Measurements from ENCODE around the gene NTN1.

Gene NTN1

DNA sequence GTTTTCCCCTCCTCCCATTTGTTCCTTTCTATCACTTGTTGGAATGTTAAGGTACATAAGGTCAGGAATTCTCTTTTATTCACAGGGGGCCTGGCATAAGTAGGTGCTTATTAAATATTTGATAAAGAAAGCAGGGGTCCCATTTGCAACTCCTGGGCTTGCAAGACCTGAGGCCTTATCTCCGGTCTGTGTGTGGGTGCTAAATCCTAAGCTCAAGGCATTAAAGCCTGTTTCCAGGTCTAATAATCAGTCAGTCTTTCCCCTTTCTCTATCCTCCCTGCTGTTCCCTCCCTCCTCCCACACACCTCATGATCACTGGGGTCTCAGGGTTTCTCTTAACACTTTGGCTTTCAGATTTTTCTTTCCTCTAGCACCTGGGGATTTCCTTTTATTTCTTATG, 17.1 kb downstream of the NTN1 start:
- DNase-seq = no peak

DNA sequence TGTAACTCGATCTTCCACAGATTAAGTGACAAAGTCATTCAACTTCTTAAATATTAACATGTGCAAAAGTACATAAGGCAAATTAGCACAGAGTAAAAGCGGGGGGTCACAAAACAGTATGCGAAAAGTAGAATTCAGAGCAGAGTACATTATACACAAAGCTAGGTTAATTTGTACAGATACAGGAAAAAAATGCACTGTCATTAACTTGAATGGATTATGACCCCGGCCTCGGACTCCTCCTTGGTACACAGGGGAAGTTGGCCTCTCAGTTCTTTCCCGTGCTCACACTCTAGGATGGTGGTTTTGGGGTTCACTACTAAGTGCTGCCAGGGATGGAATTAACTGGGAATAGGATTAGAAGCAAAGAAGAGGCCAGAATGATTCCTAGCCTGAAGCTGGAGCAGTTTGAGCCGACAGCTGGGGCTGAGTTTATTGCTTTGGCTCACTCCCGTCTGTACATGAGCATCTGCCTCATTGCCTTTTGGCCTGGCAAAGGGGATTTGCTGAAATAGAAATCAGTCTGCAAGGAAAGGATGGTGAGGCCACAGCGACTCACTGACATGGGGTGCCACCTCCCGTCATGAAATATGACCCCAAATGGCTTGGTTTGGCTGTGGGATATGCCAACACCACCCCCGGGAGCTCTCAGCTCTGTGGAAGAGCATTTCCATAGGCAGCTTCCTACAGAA, 23.6 kb downstream of the NTN1 start:
- DNase-seq = no peak

DNA sequence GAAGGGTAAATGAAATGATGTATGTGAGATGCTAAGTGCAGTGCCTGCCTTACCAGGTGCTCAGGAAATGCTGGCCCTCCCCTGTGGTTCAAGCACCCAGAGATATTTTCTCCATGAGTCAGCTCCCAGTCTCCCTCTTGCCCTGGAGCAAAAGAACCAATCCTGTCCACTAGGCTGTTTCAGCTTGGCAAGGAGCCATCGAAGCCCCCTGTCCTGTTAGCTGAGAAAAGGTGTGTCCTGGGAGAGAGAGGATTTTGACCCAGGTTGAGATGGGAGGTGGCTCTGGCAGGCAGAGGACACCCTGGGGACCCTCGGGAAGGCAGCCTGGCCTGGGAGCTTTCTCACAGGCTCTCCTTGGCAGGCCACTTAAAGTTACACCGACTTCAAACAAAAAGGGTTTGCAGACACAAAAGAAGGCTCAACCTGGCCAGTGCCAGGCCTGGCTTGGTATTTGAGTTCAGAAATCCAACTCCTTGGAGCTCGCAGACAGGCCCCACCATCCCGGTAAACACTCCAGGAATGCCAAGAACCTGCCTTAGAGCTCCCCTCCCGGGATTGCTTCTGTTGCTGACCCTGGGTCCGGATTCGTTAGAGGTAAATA, 29.6 kb downstream of the NTN1 start:
- no peak for DNase-seq

DNA sequence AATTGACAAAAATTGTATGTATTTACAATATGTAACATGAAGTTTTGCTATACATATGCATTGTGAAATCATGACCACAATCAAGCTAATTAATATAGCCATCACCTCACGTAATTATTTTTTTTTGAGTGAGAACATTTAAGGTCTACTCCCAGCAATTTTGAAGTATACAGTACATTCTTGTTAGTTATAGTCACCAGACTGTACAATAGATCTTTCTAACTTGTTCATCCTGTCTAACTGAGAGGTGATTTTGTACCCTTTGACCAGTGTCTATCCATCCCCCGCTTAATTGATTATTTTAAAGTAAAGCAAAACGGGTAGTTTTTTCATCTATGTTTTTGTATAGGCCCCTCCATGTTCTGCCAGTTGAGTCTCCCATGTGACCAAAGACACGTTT, 30.3 kb downstream of the NTN1 start:
- DNase-seq = no peak

DNA sequence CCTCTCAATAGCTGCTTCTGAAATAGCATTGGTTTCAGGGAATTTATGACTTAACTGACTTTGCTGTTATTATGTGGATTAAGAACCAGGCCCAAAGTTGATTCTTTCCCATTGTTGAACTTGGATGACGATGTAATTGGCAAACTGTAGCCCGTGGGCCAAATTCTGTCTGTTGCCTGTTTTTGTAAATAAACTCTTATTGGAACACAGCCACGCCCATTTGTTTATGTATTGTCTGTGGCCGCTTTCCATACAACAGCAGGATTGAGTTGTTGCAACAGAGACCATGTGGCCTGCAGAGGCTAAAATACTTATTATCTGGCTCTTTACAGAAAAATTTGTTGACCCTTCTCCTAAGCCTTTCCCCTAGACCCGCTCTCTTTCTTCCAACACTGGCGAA, 31.6 kb downstream of the NTN1 start:
- no peak for DNase-seq

DNA sequence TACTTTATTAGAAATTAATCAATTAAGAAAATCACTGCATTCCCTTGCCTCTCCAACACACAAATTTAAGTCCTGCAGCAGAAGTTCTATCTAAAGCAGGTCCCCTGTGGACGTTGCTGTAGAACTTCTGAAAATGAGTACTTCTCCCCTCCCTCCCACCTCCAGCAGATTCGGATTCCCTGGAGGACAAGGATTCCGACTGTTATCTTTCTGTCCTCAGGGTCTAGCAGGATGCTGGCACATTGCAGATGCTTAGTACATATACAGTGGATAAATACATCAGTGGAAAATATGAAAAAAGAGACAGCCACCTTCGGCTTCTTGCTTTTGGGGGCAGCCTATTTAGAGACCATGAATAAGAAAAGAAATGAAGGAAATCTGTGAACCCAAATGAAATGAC, 32.1 kb downstream of the NTN1 start:
- DNase-seq = no peak

DNA sequence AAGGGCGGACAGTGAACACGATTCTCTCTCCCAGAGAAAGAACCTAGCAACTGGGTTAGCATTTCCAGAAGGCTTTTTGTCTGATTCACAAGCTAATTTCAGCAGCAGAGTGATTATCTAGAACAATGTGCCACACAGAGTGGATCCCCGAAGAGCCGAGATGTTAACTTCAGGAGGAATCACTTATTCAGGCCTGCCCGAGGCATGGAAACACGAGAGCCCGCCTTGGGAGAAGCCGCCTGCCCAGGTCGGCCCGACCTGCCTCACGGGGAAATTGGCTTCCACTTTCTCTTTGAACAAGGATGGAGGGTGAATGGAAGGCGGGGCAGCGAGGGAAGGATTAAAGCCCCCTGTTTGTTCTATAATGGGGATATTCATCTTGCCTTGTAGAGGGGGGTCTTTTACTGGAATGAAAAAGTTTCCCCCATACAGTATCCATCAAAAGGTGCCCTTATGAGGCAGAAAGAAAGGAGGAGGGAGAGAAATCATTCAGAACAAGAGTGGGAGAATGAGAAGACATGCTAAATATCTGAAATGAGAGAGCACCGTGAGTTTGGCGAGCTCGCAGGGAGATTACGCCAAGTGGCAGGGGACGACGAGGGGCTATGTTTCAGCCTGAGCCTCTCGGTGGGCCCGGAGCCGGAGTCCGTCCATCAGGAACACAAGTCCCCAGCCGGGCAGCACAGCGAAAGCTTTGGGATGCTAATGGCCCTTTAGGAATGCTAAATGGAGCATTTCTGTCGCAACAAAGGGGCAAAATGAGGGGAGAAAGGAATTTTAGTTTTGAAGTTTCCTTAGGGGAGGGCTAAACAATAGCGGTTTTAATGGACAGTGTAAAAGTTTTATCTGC, 33.0 kb downstream of the NTN1 start:
- DNase-seq = no peak

DNA sequence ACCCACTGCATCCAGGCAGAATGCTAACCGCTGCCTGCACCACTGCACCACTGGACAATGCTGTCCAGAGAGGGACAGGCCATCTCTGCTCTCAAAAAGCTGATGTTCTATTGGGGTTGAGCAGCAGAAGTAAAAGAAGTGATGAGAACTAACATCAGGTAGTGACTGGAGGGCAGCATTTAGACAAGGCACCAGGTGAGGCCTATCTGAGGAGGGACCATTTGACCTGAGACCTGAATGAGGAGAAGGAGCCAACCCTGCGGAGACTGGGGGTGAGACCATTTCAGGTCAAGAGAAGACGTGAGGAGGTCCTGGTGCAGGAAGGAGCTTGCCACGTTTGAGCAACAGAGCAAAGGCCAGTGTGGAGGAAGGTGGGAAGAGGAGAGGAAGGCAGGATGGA, 34.0 kb downstream of the NTN1 start:
- DNase-seq = no peak

DNA sequence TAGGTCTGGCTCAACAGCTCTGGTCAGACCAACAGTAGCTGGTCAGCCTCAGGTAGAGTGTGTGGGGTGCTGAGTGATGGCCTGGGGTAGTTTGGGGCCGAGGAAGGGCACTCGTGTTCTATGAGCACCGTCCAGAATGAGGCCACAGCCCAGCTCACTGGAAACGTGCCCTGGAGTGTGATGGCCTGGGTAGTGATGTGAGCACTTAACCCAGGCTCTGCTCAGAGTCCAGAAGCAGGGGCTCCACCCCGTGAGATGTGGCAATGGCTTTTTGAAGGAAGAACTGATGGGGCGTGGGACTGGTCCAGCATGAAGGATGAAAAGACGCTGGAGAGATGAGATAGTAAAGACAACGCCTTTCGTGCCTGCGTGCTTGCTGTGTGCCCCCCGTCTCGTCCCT, 35.3 kb downstream of the NTN1 start:
- no peak for DNase-seq

DNA sequence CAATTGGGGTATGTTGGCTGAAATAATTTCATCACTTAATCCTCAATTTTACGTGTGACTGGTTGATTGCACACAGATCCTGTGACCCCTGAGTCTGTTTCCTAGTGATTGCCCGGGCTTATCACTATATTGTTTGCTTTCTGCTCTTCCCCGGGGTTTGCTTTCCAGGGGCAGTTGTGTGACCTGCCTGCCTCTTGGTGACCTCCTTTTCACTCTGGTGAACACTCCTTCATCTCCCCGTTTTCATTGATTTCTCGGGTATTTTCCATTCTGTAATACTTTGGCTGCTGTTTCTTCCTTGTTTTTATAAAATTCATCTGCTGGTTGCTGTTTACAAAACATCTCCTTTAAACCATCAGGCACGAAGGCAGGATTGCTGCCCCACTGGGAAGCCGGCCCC, 36.0 kb downstream of the NTN1 start:
- no peak for DNase-seq

DNA sequence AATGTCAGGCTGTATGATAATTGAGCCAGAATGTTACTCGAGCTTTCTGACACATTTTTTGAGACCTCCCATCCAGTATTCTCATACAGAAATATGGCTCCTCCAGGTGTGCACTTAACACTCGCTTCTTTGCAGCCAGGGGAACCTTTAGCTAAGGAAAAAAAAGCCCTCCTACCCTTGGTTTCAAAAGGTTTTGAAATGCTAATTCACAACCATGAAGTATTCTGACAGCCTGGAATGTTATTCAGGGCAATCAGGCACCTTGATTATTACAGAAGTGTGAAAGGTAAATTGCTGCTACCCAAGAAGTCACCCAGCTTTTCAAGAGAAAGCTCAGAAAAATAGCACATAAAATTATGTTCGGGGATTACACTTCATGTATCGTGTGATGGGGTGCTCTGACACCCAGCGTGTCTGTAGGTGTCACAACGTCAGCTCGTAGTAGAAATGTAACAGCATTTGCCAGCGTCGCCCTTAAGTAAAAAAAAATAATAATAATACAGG, 41.1 kb downstream of the NTN1 start:
- no peak for DNase-seq

DNA sequence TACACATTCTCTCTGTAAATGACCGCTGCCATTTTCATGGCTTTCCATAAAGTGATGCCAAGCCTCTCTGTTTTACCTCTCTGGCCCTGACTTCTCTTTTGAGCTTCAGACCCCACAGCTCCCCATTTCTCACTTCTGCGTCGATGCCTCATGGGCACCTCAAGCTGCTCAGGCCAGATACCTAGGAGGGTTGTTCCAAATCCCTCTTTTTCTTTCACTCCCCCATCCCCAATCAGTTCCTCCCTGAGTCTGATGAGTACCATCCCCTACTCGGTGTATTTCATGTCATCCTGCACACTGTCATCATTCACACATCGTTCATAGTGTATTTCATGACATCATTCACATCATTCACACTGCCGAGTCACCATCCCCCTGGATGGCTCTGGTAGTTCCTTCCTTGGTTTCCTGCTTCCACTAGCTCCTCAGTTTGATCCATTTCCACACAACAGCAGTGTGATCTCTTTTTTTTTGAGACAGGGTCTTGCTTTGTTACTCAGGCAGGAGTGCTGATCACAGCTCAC, 43.1 kb downstream of the NTN1 start:
- DNase-seq = no peak

DNA sequence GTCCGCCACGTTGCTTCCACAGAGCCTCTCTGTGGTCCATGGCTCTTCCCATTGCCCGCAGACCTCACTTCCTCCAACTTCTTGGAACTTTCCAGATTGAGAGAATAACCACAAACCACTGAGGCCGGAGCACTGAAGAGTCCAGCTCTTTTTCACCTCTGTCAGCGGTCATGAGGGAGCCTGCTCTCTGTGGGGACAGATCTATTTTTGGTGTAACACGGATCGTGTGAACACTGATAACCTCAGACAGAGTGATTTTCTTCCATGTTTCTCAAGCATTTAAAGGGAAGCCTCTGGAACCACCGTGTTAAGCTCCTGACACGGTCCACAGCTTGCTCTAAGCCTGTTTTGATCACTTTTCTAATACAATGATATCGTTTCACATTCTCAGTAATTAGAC, 49.7 kb downstream of the NTN1 start:
- no peak for DNase-seq

DNA sequence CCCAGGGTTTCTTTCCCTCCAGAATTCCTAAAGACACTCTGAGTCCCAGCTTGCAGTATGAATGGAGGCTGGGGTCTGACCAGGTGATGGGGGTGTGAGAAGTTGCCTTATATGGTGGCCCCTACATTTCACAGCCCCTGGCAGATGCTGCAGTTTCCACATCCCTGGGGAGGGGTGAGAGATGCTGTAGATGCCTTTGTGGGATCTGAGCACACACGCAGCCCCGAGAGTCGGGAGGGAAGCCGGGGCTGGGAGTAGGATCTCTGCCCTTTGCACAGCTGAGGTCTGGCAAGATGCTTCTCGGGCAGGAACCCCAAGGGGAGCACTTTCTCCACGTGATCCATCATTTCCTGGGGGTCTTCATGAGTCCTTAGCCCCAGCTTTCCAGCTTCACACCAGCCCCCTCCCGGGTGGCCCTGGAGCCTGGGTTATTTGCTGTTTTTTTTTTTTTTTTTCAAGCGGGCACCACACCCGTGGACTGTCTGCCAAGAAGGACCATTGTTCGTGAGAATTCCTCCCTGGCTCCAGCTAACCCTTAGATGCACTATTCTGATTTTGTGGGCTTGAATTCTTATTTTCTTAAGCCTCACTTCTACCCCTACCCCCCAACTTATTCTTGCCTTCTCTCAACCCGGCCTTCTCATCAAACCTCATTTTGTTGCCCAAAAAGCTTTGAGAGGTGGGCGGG, 50.6 kb downstream of the NTN1 start:
- no peak for DNase-seq

DNA sequence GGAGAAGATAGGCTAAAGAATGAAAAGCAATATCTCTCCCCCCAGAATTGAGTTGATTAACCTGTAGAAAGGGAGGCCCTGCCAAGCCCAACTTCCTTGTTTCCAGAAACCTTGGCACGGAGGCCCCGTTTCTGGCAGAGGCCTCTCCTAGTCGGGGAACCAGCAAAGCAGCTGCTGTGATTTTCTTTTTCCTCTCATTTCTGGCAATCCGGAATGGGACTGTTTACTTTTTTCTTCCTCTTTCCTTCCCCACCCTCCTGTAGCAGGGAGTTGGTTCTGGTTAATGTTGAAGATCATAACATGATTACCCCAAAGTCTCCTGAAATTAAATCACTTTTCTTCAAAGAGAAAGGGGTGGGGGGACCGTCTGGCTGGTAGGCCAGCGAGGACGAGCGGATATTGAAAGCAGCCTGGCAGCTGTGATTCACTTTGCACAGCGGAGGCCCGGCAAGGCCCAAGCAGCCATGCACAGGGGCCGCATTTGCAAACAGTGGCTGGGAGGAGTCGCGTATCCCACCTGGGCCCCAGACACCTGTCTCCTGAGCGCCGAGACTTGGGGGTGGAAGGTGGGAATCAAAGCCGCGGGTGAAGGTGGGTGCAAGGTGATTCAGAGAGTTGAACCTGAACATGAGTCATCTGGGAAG, 51.5 kb downstream of the NTN1 start:
- no peak for DNase-seq

DNA sequence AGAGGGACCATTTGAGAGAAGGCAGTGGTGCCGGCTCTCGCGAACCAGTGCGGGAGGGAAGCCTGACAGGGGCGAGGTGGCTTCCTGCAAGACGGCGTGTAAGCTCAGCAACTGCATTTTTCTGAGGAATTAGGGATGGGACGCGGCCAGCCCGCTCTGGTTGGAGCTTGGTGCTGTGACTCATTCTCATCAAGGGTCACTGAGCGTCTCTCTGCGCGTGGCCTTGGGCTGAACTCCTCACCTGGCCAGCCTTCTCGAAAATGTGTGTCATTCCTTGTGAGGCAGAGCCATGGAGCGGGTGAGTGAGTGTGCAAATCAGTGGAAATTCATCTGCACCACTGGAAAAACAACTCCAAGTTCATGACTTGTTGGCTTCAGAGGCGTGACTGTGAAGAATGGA, 52.8 kb downstream of the NTN1 start:
- DNase-seq = no peak

DNA sequence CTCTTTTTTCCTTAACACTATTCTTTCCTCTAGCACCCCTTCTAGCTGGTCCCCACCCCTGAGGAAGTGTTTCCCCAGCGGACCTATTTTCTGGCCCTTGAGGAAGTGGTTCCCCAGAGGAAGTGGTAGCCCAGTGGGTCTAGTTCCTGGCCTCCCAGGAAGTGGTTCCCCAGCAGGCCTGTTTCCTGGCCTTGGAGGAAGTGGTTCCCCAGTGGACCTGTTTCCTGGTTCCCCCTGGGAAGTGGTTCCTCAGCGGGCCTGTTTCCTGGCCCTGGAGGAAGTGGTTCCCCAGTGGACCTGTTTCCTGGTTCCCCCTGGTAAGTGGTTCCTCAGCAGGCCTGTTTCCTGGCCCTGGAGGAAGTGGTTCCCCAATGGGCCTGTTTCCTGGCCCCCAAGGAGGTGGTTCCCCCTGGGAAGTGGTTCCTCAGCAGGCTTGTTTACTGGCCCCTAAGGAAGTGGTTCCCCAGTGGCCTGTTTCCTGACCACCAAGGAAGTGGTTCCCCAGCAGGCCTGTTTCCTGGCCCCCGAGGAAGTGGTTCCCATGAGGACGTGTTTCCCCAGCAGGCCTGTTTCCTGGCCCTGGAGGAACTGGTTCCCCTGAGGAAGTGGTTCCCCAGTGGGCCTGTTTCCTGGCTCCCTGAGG, 58.3 kb downstream of the NTN1 start:
- no peak for DNase-seq

DNA sequence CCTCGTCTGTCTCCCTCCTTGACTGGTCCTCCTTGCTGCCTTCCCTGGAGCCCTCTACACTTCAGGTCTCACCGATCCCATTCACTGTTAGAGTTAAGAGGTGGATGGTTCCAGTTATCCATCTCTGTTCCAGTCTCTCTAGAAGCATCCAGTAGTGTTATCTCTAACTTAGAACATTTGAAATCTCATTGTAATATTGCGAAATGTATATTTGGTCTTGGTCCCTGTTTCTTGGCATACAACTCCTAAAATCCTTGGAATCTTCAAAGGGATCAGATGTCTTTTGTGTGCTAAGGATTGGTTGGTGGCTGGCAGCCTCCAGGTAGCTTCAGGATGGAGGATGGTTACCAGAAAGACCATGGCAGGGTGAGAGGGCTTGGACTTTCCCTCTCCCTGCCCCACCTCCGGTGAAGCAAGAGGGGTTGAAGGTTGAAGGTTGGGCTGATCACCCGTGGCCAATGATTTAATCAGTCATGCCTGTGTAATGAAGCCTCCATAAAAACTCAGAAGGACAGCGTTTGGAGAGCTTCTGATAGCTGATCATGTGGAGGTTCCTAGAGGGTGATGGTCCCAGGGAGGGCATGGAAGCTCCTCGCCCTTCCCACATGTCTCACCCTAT, 59.1 kb downstream of the NTN1 start:
- no peak for DNase-seq

DNA sequence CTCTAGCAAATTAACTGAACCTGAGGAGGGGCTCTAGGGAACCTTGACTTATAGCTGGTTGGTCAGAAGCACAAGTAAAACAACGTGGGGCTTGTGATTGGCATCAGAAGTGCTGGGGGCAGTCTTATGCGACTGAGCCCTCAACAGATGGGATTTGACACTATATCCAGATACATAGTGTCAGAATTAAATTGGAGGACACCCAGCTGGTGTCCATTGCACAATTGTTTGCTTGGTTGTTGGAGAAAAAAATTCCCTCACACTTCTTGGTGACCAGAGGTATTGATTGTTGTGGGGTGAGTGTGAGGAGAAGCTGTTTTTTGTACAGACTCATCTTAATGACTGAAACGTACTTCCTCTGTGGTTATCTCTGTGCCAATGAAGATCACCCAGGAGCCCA, 59.7 kb downstream of the NTN1 start:
- DNase-seq = no peak

DNA sequence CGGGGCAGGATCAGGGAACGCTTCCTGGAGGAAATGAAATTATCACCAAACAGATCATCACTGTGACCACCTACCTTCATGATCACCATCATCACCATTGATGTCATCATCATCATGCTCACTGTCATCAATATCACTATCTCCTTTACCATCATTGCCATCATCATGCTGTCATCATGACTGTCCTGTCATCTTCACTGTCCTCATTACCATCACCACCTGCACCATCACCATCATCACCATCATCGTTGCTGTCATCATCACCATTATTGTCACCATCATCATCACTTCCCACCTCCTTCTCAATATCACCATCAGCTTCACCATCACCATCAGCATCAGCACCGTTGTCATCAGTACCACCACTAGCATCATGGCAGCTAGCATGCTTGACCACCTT, 65.3 kb downstream of the NTN1 start:
- DNase-seq = no peak

DNA sequence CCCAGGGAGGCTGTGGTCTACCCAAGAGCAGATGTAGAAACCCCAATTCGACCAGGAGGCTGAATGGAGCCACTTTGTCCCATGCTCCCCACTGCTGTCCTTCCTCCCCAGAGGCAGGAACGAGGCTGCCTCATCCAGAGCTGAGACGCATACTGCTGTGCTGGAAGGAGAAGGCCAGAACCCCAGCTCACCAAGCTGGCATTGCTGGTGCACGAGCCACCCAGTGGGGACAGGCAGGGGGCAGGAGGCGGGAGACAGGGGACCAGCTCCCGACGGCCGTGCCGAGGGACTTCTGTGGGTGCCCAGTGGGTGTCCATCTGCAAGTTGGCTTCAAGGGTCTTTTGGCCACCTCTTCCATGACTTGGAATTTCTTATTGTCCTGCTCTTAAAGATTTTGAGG, 66.6 kb downstream of the NTN1 start:
- no peak for DNase-seq

DNA sequence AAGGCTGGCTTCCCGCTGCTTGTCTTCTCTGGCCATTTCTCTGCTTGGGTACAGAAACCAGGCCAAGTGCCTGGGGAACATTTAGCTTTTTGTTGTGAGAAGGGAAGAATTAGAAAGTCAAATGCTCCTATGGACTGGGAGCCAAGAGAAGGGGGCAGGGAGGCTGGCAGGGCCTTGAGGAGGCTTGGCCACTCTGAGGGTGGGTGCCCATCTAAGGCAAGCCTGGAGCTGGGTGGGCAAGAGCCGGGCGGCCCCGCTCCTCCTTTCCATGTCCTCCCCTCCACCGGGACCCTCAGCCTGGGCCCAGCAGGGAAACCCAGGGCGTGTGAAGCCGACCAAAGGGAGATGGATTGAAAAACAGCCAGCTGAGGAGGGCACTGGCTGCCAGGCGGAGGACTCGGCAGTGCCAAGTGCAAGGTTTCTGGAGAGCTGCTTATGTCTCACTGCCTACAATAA, 69.4 kb downstream of the NTN1 start:
- no peak for DNase-seq

All from inflammatory macrophage treated with lipopolysaccharide for 4 hours (primary cell).